Measurements from ENCODE around the gene CPSF4L. TPM values are rescaled to one million over a fixed set of nuclear protein-coding genes. Genes with fewer than 3 reads are reported as not detected.

The CPSF4L gene
- total and polyA plus RNA-seq, 2 of the 13 experiments (the other 11 are each of a cell fraction or from before 2014, with no cell fraction given), result 0.73 to 1.6 TPM

- no peak for TF ChIP-seq ZSCAN31 (CRISPR knock-in tag; IDR thresholded peaks at IDR 0.05; ENCODE audit: low read depth)
- TF ChIP-seq, protein P1, sequence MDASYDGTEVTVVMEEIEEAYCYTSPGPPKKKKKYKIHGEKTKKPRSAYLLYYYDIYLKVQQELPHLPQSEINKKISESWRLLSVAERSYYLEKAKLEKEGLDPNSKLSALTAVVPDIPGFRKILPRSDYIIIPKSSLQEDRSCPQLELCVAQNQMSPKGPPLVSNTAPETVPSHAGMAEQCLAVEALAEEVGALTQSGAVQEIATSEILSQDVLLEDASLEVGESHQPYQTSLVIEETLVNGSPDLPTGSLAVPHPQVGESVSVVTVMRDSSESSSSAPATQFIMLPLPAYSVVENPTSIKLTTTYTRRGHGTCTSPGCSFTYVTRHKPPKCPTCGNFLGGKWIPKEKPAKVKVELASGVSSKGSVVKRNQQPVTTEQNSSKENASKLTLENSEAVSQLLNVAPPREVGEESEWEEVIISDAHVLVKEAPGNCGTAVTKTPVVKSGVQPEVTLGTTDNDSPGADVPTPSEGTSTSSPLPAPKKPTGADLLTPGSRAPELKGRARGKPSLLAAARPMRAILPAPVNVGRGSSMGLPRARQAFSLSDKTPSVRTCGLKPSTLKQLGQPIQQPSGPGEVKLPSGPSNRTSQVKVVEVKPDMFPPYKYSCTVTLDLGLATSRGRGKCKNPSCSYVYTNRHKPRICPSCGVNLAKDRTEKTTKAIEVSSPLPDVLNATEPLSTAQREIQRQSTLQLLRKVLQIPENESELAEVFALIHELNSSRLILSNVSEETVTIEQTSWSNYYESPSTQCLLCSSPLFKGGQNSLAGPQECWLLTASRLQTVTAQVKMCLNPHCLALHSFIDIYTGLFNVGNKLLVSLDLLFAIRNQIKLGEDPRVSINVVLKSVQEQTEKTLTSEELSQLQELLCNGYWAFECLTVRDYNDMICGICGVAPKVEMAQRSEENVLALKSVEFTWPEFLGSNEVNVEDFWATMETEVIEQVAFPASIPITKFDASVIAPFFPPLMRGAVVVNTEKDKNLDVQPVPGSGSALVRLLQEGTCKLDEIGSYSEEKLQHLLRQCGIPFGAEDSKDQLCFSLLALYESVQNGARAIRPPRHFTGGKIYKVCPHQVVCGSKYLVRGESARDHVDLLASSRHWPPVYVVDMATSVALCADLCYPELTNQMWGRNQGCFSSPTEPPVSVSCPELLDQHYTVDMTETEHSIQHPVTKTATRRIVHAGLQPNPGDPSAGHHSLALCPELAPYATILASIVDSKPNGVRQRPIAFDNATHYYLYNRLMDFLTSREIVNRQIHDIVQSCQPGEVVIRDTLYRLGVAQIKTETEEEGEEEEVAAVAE (CRISPR knock-in tag; IDR thresholded peaks at IDR 0.05; ENCODE audit: borderline replicate concordance), result 0 out of 2 replicates have a peak, but pooled peaks have one; percentile 13
- no peak for TF ChIP-seq ZNF24 (IDR thresholded peaks at IDR 0.05)
- no peak for TF ChIP-seq NFAT5 (CRISPR knock-in tag; IDR thresholded peaks at IDR 0.05)
- TF ChIP-seq, protein P2, sequence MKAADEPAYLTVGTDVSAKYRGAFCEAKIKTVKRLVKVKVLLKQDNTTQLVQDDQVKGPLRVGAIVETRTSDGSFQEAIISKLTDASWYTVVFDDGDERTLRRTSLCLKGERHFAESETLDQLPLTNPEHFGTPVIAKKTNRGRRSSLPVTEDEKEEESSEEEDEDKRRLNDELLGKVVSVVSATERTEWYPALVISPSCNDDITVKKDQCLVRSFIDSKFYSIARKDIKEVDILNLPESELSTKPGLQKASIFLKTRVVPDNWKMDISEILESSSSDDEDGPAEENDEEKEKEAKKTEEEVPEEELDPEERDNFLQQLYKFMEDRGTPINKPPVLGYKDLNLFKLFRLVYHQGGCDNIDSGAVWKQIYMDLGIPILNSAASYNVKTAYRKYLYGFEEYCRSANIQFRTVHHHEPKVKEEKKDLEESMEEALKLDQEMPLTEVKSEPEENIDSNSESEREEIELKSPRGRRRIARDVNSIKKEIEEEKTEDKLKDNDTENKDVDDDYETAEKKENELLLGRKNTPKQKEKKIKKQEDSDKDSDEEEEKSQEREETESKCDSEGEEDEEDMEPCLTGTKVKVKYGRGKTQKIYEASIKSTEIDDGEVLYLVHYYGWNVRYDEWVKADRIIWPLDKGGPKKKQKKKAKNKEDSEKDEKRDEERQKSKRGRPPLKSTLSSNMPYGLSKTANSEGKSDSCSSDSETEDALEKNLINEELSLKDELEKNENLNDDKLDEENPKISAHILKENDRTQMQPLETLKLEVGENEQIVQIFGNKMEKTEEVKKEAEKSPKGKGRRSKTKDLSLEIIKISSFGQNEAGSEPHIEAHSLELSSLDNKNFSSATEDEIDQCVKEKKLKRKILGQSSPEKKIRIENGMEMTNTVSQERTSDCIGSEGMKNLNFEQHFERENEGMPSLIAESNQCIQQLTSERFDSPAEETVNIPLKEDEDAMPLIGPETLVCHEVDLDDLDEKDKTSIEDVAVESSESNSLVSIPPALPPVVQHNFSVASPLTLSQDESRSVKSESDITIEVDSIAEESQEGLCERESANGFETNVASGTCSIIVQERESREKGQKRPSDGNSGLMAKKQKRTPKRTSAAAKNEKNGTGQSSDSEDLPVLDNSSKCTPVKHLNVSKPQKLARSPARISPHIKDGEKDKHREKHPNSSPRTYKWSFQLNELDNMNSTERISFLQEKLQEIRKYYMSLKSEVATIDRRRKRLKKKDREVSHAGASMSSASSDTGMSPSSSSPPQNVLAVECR (CRISPR knock-in tag; IDR thresholded peaks at IDR 0.05; ENCODE audit: borderline replicate concordance), result no peak; the same call in 1 of the 2 replicates
- TF ChIP-seq ZNF878 (CRISPR knock-in tag; IDR thresholded peaks at IDR 0.05), result peak; percentile 16; the same call in 1 of the 2 replicates
- no peak for TF ChIP-seq ZNF224 (CRISPR knock-in tag; IDR thresholded peaks at IDR 0.05)
- peak; percentile 48; the same call in 1 of the 2 replicates for TF ChIP-seq MAX (IDR thresholded peaks at IDR 0.05)
- no peak for TF ChIP-seq ATF4 (CRISPR knock-in tag; IDR thresholded peaks at IDR 0.05)
- TF ChIP-seq POLR2G (IDR thresholded peaks at IDR 0.05; ENCODE audit: low read depth, low read length), result peak; percentile 47
- TF ChIP-seq ASH2L (IDR thresholded peaks at IDR 0.05; ENCODE audit: insufficient read length, low read depth, low read length), result peak; percentile 81
- TF ChIP-seq PPARG (CRISPR knock-in tag; conservative IDR thresholded peaks at IDR 0.05), result peak; percentile 61
- no peak for TF ChIP-seq RFXANK (CRISPR knock-in tag; IDR thresholded peaks at IDR 0.05)
Measured at GRCh38 chr17:73203135-73203787, 58.4 kb downstream of the CPSF4L start (continued).

Measured in HepG2 (cell line).